HG03432 (cell line): Measurements from ENCODE around the gene PSMG3.

Experiments
- ATAC-seq: cut with Tn5 transposase; IDR thresholded peaks from one replicate; pipeline ENCODE4 v1.9.1; 2021; ENCODE audit warnings: mild to moderate bottlenecking, moderate library complexity; ENCODE audit not compliant: unreplicated experiment

PSMG3 gene, protein sequence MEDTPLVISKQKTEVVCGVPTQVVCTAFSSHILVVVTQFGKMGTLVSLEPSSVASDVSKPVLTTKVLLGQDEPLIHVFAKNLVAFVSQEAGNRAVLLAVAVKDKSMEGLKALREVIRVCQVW

DNA sequence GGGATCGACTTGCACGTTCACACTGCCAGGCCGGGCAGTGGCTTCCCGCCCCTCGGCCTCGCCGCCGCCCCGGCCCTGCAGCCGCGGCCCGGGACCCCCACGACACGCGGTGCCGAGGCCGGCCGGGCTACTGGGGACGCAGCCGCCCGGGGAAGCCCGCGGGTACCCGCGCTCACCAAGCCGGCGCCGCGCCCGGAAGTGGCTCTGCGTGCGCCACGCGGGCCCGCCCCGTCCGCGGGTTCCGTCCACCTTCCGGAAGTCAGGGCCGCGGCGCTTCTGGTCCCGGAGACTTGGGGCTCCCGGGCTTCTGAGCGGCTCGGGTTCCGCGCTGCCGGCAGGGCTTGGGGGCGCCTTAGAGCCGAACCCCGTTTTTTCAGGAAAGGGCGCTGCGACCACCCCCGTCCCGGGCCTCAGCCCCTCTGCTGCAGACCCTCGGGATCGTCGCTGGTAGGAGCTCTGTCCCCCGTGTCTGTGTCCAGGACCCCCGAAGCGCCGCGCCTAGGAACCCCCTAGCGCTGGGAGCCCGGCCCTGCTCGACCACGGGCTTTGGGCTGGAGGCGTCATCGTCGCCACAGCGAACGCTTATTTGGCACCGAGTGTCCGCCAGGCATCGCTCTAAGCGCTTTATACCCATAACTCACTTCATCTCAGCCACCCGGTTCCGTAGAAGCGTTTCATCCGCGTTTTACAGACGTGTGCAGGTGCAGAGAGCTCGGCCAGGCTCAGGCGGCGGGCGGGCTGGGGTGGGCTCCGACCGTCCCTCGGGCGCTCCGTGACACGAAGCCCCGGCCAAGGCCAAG, at the start of gene PSMG3:
Gene PSMG3 (minus strand): TSS at position 200 of the 800 bp plus-strand sequence. CDS start 693 bp downstream, outside the sequence.
- ATAC-seq = peak; percentile 88

DNA sequence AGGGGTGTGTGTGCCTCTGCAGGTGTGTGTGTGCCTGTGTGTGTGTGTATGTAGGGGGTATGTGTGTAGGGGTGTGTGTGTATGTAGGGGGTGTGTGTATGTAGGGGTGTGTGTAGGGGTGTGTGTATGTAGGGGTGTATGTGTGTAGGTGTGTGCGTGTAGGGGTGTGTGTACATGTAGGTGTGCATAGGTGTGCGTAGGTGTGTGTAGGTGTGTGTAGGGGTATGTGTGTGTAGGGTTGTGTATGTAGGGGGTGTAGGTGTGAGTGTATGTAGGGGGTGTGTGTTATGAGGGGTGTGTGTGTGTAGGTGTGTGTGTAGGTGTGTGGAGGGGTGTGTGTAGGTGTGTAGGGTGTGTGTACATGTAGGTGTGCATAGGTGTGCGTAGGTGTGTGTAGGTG, 48.6 kb upstream of the PSMG3 start:
- ATAC-seq = no peak

DNA sequence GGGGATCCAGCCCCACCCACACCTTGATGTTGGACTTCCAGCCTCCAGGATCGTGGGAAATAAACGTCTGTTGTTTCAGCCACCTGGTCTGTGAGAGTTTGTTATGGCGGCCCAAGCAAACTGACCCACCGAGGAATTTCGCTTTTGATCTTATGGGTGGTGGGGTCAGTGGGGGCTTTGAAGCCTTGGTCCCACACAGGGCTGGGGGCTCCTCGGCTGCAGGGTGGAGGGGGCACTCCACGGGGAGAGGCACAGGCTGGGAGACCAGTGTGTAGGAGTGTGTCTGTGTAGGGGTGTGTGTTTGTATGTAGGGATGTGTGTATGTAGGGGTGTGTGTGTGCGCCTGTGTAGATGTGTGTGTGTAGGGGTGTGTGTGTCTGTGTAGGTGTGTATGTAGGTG, 48.1 kb upstream of the PSMG3 start:
- no peak for ATAC-seq

DNA sequence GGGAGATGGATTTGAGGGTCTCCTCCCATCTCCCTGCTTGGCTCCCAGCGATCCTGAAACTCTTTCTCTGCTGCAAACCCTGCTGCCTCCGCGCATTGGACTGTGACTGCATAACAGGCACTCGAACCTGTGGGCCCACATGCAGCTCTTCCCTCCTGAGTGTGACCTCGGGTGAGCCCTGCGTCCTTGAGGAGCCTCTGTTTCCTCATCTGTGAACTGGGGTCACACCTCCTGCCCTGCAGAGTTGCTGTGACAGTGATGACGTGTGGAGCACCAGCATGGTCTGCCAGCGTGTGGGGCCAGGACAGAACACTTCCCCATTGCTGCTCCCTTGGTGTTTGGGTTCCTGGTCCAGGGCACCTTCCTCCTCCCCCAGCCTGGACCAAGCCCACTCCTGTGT, 46.9 kb upstream of the PSMG3 start:
- no peak for ATAC-seq

DNA sequence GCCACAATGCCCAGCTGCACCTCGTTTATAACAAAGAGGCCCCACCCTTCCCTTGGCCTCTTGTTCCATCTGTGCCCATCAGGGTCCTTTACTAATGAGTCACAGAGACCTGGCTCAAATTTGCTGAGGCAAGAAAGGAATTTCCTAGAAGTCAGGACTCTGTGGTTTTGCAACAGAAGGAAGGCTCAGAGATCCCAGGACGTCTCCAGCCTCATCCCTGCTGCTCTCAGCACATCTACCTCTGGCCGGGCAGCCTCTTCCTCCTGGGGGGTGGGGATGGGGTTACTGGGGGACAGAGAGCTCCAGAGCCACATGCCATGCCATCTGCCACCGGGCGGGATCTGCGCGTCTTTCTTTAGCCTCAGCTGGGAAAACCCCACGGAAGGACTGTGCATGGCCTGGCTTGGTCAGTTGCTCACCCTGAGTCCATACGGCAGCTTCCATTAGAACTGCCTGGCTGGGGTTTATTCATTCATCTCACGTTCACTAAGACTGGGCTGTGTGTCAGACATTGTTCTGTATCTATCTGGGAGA, 41.9 kb upstream of the PSMG3 start:
- no peak for ATAC-seq

DNA sequence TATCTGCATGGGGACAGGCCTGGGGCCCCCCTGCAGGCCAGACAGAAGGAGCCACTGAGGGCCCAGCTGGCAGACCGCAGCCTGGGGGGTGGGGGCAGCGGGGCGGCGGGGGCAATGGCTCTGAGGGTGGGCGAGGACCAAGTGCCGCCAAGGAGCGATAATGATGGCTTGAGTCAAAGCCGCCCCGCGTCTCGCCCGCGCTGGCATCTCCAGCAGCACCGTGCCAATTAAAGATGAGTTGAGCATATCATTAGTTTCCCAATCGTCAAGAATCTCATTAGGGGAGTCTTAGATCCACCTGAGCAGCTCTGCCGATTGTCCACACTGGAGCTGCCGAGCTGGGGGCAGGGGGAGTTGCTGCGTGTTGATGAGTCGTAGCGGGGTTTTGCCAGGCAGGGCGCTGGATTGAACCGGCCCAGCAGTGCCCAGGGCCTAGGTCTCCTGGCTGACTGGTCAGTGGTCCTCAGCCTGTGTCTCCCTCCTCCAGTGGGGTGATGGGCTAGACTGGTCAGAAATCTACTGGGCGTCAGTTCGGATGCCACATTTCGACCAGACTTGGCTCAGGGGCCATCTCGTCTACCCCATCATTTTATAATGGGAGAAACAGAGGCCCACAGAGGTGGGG, 41.0 kb upstream of the PSMG3 start:
- no peak for ATAC-seq

DNA sequence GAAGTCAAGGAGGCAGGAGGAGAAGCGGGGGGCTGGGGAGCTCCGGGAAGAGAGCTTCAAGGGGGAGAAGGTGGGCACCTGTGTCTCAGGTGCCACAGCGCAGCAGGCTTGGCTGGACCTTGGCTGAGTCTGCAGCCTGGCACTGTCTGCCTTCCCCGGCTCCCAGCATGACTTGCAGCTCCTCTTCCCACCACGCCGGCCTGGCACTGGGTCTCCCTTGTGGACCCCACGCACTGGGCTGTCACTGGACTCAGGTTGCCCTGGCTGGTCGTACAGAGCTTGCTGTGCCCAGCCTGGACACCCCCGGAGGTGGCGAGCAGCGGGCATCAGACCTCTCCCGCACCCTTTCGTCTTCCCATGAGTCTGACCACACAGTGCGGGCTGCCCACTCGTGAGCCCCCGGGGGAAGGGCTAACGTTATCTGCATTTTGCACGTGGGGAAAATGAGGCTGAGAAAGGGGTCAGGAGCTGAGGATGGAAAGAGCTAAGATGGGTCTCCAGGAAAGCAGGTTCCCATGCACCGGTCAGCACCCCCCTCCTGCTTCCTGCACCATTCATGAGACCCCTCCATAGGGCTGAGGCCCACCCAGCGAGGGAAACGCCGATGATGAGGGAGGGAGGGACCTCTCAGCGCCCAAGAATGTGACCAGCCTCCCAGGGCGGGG, 40.3 kb upstream of the PSMG3 start:
- no peak for ATAC-seq

DNA sequence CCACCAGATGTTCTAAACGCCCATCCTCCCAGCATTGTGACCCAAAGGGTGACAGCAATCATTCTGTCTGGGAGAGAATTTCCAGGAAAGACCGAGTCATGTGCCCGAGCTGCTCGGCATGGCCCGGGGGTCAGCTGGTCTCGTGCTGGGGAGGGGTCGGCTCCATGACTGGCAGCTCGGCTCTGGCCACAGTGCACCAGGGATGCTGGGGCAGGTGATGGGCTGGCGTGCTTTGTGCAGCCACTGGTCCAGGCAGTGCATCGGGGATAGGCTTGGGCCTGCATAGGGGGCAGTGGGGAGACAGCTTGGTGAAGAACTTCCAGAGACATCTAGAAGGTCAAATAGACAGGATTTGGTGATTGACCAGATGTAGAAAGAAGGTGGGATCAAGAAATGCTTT, 39.2 kb upstream of the PSMG3 start:
- ATAC-seq = no peak

DNA sequence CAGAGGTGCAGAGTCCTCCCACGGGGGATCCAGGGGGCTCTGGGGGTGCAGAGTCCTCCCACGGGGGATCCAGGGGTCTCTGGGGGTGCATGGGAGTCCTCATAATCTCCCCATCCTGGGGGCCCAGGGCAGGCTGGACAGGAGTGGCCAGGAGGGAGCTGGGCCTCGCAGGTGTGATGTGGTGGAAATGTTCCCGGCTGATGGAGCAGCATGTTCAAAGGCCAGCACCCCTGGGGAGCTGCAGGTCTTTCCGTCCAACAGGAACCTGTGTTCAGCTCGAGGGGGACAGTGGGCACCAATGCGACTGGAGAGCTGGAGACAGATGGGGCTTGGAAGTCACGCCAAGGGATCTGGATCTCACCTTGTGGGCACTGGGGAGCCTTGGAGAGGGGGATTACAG, 38.5 kb upstream of the PSMG3 start:
- ATAC-seq = no peak

DNA sequence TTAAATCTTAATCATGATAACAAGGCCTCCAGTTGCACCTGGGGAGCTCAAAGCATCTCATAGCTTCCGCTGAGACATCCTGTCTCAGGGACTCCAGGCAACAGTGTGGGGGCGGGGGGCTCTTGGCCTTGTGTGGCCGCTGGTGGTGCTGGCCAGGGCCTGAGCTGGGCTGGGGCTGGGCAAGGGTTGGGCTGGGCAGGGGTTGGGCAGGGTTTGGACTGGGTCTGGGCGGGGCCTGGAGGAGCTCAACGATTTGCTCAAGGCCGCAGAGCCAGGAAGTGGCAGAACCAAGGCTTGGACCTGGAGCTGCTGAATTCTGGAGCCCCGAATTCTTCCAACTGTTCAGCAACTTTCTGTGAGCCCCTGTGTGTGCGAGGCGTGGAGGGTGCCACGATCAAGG, 37.9 kb upstream of the PSMG3 start:
- ATAC-seq = no peak

DNA sequence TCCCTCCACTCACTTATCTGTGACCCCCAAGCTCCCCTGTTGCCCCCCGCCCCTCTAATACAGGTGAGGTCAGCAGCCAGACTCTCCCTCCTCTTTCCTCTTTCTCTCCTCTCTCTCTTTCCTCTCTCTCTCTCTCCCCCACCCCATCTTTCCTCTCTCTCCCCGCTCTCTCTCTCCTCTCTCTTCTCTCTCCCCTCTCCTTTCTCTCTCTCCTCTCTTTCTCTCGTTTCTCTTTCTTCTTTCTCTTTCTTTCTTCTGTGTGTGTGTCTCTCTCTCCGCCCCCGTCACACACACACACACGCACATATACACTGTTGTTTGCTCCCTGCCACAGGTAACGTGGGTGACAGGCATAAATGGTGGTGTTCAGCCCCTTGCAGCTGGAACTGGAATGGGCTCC, 37.2 kb upstream of the PSMG3 start:
- ATAC-seq = no peak

DNA sequence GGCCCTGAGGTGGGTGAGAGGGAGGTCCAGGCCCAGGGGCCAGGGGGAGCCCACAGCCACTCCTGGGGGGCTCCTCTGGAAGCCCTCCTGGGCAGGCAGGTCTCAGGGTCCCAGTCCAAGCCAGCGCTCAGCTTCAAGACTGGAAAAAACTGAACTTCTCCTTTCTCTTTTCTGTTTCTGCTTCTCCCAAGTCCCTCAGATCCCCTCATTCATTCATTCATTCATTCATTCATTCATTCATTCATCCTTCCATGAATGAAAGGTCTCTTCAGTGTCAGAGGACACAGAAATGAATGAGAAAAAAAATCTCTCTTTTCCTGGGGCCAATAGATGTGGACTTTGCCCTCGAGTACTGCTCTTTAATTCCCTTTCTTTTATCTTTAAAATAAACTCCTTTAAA, 34.6 kb upstream of the PSMG3 start:
- ATAC-seq = no peak

DNA sequence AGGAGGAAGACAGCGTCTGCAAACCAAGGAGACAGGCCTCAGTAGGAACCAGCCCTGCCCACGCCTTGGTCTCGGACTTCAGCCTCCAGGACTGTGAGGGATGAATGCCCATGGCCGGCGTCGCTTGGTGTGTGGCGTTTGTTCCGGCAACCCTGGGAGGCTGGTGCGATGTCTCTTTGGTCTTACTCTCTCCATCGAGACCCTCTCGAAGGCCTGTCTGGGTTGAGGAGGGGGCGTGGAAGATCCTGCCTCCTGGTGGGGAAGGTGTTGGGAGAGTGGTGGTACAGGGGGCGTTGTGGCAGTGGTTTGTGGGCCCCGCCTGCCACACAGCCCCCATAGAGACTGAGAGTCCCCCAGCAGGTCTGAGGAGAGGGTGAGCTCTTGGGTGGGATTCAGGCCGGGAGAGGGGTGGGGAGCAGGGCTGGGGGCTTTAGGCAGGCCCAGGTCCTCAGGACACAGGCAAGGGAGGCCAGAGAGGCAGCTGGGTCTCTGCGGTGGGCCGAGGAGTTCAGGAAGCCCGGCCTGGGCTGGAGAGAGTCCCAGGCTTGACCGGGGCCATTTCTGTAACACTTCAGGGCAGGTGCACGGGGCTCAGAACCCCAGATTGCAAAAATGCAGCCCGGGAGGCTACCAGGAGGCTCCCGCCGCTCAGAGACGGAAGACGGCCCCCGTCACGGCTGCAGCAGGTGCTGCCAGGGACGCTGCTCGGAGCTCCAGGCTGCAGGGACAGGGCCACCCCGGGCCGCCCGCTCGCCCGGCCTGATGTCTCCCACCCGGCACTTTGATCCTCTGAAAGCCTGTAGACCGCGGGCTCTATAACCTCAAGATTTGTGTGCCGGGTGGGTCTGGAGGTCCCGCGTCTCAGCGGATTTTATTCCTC, 33.8 kb upstream of the PSMG3 start:
- no peak for ATAC-seq

DNA sequence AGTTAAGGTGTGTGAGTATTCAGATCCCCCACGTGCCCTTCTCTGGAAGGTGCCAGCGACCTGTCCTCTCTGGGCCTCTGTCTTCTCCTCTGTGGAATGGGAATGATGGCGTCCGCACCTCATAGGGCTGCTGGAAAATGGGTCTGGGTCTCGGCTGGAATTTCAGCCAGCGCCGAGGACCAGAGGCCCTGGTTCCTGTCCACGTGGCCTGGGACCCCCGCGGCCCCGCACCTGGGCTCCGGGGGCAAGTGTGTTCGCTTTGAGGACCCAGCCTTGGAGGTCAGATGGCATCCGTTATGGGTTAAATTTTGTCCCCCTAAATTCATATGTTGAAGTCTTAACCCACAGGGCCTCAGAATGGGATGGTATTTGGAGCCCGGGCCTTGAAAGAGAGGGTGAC, 32.6 kb upstream of the PSMG3 start:
- ATAC-seq = no peak

DNA sequence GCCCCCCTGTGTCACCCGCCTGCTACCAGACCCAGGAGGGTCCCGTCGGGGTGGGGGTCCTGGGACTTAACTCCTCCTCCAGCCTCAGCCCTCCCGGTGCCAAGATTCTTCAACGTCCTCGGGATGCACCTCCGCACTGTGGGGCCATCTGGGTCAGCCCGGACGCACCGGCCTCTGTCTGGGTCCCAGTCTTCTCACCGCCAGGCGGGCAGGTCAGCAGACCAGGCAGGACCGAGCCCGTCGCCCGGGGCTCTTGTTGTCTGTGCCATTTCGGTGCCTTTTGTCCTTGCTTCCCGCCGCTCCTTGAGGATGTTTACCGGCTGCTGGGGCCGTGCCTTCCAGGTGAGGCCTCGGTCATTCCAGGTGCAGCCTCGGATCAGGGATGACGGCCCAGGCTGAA, 32.1 kb upstream of the PSMG3 start:
- ATAC-seq = no peak

DNA sequence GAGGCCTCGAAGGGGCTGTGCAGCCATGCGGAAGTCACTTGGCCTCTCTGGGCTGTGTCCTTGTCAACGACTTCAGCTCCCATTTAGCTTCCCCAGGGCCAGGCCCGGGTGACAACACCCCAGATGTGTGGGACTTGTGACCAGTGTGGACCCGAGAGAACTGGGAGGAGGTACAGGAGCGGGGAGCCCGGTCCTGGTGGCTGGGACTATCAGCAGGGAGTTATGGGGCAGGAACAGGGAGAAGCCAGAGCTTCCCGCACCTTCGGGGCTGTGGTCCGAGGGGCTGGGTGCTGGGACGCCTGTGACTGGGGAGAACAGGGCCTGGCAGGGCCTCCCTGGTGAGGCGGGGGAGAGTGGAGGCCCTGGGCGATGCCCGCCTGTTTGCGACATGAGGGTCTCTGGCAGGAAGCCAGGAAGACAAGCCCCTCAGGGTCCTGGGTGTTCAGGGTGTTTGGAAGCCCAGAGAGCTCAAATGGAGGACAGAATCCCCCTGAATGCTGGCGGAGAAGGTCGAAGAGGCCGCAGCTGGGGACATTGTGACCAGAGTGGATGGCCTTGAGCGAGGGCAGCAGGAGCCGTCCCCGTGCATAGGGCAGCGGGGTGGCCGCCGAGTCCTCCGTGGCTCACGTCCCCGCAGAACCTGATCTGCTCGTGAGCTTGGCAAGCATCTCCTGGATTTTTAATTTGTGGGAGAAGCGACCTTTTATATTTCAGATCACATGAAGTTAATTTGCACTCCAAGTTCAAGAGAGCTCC, 30.0 kb upstream of the PSMG3 start:
- no peak for ATAC-seq

DNA sequence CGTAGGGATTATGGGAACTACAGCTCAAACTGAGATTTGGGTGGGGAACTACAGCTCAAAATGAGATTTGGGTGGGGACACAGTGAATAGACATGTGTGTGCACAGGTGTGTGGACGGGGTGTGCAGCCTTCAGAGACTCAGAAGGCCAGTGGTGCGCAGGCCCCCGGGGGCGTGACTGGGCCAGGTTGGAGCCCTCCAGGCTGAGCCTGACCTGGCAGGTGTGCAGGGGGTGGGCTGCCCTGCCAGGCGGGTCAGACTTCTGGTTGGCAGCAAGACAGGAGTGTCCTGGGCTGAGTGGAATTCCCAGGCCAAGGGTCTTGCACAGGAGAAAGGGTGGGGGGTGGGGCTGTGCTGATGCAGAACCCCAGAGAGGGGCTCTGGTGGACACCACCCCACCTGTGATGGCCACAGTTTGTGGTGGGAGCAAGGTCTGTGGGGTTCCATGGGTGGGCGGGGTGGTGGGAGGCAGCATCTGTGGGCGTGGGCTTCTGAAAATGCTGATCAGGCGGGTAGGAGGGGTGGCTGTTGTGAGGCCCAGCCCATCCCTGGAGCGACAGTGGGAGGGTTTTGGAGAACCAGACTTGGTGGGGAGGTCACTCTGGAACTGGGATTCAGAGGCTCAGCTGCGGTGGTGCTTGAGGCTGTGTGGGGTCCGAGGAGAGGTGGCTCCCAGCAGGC, 29.3 kb upstream of the PSMG3 start:
- no peak for ATAC-seq

DNA sequence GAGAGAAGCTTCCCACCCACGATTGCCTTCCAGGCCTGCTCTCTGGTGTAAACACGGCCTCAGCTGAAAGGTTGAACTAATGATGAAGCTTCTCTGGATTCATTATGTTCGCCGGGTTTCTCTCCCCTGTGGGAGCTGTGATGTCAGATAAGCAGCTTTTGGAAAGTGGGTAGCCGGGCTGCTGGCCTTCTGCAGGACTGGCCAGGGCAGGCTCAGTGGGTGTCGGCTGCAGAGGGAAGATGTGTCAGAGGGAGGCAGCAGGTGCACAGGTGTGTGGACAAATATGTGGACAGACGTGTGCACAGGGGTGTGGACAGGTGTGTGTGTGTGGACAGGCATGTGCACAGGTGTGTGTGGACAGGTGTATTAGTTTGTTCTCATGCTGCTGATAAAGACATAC, 28.5 kb upstream of the PSMG3 start:
- no peak for ATAC-seq

DNA sequence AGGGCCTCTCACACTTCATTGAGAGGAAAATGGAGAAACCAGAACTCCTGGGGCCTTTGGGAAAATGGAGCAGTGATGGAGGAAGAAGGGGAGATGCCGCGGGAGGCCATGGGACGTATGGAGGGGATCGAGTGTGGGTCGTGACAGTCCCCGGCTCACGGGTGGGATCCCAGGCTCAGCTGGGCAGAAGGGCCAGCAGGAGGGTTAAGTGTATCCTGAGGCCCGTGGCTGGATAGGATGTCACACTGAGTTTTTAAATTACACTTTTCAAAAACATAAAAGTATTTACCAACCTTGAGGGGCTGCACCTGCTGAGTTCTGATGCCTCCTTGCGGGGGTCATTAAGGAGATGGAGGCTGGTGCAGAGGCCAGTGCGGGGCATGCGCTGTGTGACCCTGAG, 28.0 kb upstream of the PSMG3 start:
- ATAC-seq = no peak
